ENCODE data around the gene DNAL4. TPM values are rescaled to one million over a fixed set of nuclear protein-coding genes. Genes with fewer than 3 reads are reported as not detected.

DNAL4 gene
- total and polyA plus RNA-seq, 10 of the 15 experiments (the other 5 are each of a cell fraction or from before 2014, with no cell fraction given) = 0.35 to 8.5 (median 6.3) TPM; not detected in 1

DNA sequence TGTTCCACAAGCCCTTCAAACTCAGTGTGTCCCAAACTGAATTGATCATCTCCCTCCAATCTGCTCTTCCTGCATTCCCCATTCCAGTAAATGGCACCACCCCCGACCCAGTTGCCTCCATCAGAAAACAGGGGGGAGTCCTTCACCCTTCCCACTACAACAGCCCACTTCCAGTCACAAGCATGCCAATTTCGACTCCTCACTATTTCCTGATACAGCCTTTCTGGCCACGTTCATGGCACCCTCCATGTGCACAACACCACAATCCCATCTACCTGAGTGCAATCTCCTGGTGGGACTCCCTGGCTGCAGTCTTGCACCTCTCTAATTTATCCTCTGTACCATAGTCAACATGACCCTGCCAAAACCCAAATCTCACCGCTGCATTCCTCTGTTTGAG is 1.6 kb upstream of the DNAL4 start:
- ChIA-PET RAD21 (ENCODE audit: unreplicated experiment) (no interaction called here), CTCF (no interaction called here), POLR2A (interaction anchor here (1.1 kb wide), 1 partner anchor 88 kb away, joined by 3 read pairs; no protein-coding TSS in a partner anchor), SMC1A (ENCODE audit: uncharacterized antibody, unreplicated experiment) (no interaction called here)
- Histone ChIP-seq H3K9ac (ENCODE audit: control insufficient read depth, insufficient read depth, low read length) (no peak overlapping the region), H3K27me3 (replicated peaks in 1 of 2; ENCODE audit: control insufficient read depth in 2 of 2, insufficient read depth in 2 of 2, low read length in 1 of 2) (peaks cover 0 to 2% of the 10 kb centered on the region in 2 experiments; a peak in 1 of 4 replicates), H3K79me2 (ENCODE audit: control insufficient read depth, insufficient read depth, low read length) (no peaks in the 10 kb centered on the region), H3K27ac (ENCODE audit: control insufficient read depth, insufficient read depth) (no peak overlapping the region), H4K20me1 (ENCODE audit: control insufficient read depth, insufficient read depth) (no peaks in the 10 kb centered on the region), H3K4me1 (ENCODE audit: control insufficient read depth, insufficient read depth, low read length) (0 out of 2 replicates have a peak, but pooled peaks cover 3% of the 10 kb centered on the region), H3K36me3 (ENCODE audit: control insufficient read depth in 2 of 2, insufficient read depth in 2 of 2, low read length in 1 of 2) (no peaks in the 10 kb centered on the region), H3K4me2 (ENCODE audit: control insufficient read depth, insufficient read depth) (no peak overlapping the region), H2AFZ (ENCODE audit: control insufficient read depth, low read depth, low read length) (no peak overlapping the region), H3K4me3 (no peak overlapping the region), H3K9me3 (replicated peaks; ENCODE audit: control insufficient read depth, insufficient read depth, low read length) (no peaks in the 10 kb centered on the region; the same call in 2 of the 3 replicates)
- no peak for TF ChIP-seq ATF7 (IDR thresholded peaks at IDR 0.05; ENCODE audit: low read depth)
- TF ChIP-seq TARDBP (IDR thresholded peaks at IDR 0.05; ENCODE audit: borderline replicate concordance) = no peak
- no peak for TF ChIP-seq STAT3 (IDR thresholded peaks at IDR 0.05; ENCODE audit: low read depth, low read length)
- TF ChIP-seq, protein P1, sequence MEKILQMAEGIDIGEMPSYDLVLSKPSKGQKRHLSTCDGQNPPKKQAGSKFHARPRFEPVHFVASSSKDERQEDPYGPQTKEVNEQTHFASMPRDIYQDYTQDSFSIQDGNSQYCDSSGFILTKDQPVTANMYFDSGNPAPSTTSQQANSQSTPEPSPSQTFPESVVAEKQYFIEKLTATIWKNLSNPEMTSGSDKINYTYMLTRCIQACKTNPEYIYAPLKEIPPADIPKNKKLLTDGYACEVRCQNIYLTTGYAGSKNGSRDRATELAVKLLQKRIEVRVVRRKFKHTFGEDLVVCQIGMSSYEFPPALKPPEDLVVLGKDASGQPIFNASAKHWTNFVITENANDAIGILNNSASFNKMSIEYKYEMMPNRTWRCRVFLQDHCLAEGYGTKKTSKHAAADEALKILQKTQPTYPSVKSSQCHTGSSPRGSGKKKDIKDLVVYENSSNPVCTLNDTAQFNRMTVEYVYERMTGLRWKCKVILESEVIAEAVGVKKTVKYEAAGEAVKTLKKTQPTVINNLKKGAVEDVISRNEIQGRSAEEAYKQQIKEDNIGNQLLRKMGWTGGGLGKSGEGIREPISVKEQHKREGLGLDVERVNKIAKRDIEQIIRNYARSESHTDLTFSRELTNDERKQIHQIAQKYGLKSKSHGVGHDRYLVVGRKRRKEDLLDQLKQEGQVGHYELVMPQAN (conservative IDR thresholded peaks at IDR 0.05) = no peak
- TF ChIP-seq, protein P2, sequence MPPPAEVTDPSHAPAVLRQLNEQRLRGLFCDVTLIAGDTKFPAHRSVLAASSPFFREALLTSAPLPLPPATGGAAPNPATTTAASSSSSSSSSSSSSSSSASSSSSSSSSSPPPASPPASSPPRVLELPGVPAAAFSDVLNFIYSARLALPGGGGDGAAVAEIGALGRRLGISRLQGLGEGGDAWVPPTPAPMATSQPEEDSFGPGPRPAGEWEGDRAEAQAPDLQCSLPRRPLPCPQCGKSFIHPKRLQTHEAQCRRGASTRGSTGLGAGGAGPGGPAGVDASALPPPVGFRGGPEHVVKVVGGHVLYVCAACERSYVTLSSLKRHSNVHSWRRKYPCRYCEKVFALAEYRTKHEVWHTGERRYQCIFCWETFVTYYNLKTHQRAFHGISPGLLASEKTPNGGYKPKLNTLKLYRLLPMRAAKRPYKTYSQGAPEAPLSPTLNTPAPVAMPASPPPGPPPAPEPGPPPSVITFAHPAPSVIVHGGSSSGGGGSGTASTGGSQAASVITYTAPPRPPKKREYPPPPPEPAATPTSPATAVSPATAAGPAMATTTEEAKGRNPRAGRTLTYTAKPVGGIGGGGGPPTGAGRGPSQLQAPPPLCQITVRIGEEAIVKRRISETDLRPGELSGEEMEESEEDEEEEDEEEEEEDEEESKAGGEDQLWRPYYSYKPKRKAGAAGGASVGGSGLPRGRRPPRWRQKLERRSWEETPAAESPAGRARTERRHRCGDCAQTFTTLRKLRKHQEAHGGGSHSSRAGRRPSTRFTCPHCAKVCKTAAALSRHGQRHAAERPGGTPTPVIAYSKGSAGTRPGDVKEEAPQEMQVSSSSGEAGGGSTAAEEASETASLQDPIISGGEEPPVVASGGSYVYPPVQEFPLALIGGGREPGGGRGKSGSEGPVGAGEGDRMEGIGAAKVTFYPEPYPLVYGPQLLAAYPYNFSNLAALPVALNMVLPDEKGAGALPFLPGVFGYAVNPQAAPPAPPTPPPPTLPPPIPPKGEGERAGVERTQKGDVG (CRISPR knock-in tag; IDR thresholded peaks at IDR 0.05) = no peak
- TF ChIP-seq SREBF1 (IDR thresholded peaks at IDR 0.05; ENCODE audit: low read length) = no peak
- no peak for TF ChIP-seq MTA2 (IDR thresholded peaks at IDR 0.05; ENCODE audit: low read depth)
- no peak for TF ChIP-seq SIN3A (IDR thresholded peaks at IDR 0.05; ENCODE audit: low read depth, low read length)
- TF ChIP-seq MXI1 (IDR thresholded peaks at IDR 0.05; ENCODE audit: low read depth, low read length) = no peak
- TF ChIP-seq CHD1 (IDR thresholded peaks at IDR 0.05; ENCODE audit: low read depth, low read length) = no peak
- TF ChIP-seq, protein P3, sequence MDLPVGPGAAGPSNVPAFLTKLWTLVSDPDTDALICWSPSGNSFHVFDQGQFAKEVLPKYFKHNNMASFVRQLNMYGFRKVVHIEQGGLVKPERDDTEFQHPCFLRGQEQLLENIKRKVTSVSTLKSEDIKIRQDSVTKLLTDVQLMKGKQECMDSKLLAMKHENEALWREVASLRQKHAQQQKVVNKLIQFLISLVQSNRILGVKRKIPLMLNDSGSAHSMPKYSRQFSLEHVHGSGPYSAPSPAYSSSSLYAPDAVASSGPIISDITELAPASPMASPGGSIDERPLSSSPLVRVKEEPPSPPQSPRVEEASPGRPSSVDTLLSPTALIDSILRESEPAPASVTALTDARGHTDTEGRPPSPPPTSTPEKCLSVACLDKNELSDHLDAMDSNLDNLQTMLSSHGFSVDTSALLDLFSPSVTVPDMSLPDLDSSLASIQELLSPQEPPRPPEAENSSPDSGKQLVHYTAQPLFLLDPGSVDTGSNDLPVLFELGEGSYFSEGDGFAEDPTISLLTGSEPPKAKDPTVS (IDR thresholded peaks at IDR 0.05; ENCODE audit: low read depth, low read length) = no peak
- in situ Hi-C loops (cut with MboI) (no loop called here), intact Hi-C loops (cut with micrococcal nuclease; ENCODE audit: unreplicated experiment) (no loop called here)
- 6% methylated on average over 4 of the region's 4 CpGs for WGBS (ENCODE audit: insufficient coverage, insufficient replicate concordance, low lambda C conversion rate, missing lambda C conversion rate)
- no peak for FAIRE-seq
- no TSS peak for BruUV-seq (replicated peaks)
- DNase-seq (ENCODE audit: low read depth, low spot score) = no peak
- no peak for ATAC-seq
